ENCODE results near the gene ARHGEF28.
A peak's percentile ranks its signal among the peaks of the same experiment; 100 is the strongest.

The ARHGEF28 gene

DNA sequence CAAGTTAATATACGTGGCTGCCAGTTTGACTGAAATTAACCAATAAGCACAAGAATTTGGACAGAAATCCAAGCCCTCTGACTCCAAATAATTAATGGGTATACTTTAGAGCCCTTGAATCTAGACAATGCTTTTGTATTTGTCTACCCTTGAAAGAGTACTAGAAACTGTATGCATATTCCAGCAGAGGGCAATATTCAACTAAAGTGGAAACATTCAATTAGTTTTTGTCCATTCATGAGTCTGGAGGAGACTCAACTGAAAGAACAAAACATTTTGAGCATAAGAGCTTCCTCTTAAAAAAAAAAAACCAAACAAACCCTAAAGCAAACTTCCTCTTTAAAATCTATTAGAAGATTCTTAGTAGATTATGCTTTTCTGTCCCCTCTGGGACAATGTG is 157.8 kb downstream of the ARHGEF28 start:
- DNase-seq (ENCODE audit: low read depth), result peak; percentile 74
- TF ChIP-seq POLR2A (IDR thresholded peaks at IDR 0.05; ENCODE audit: extremely low read depth, insufficient read length), result no peak
- TF ChIP-seq, protein P1, sequence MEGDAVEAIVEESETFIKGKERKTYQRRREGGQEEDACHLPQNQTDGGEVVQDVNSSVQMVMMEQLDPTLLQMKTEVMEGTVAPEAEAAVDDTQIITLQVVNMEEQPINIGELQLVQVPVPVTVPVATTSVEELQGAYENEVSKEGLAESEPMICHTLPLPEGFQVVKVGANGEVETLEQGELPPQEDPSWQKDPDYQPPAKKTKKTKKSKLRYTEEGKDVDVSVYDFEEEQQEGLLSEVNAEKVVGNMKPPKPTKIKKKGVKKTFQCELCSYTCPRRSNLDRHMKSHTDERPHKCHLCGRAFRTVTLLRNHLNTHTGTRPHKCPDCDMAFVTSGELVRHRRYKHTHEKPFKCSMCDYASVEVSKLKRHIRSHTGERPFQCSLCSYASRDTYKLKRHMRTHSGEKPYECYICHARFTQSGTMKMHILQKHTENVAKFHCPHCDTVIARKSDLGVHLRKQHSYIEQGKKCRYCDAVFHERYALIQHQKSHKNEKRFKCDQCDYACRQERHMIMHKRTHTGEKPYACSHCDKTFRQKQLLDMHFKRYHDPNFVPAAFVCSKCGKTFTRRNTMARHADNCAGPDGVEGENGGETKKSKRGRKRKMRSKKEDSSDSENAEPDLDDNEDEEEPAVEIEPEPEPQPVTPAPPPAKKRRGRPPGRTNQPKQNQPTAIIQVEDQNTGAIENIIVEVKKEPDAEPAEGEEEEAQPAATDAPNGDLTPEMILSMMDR (IDR thresholded peaks at IDR 0.05; ENCODE audit: low read depth, low read length), result peak; percentile 0
- TF ChIP-seq, protein P2, sequence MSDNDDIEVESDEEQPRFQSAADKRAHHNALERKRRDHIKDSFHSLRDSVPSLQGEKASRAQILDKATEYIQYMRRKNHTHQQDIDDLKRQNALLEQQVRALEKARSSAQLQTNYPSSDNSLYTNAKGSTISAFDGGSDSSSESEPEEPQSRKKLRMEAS (IDR thresholded peaks at IDR 0.05; ENCODE audit: low read depth, low read length), result no peak
- H3K4me3 ChIP-seq (ENCODE audit: low read depth, low read length), result no peak overlapping the region

DNA sequence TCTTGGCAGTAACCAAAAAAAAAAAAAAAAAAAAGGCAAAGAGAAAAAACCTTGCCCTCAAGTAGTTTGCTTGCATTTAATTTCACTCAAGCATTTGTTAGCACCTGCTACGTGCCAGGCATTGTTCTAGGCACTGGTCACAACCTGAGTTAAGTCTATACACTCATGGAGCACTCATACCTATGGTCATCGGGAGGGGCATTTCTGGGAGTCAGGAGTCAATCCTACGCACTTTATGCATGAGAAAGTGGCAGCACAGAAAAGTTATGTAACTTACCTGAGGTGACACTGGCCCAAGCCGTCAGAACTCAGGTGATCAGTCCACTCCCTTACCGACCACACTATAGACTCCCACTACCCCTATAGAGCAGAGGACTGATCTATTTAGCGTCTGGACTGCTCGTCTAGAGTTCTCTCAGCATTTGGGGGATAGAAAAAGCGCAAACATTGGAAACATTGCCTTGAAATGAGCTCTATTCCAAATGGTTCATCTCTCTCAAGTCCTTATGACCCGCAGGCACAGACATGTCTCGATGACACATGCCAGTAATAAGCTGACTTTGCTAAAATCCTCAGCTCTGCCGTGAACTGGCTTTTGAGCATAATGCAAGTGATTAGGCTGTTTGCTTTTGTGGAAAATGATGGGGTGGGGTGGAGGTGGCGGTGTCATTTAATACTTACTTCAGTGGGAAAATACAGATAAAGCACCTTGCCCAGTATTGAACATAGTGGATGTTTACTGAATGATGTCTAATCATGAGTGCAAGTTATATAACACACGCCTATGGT is 160.2 kb downstream of the ARHGEF28 start:
- no peak overlapping the region for H3K4me3 ChIP-seq (ENCODE audit: low read depth, low read length)
- no peak for DNase-seq (ENCODE audit: low read depth)
- no peak for TF ChIP-seq POLR2A (IDR thresholded peaks at IDR 0.05; ENCODE audit: extremely low read depth, insufficient read length)
- TF ChIP-seq, protein P1 (IDR thresholded peaks at IDR 0.05; ENCODE audit: low read depth, low read length), result no peak
- TF ChIP-seq MYC (IDR thresholded peaks at IDR 0.05; ENCODE audit: low read depth, low read length), result no peak

DNA sequence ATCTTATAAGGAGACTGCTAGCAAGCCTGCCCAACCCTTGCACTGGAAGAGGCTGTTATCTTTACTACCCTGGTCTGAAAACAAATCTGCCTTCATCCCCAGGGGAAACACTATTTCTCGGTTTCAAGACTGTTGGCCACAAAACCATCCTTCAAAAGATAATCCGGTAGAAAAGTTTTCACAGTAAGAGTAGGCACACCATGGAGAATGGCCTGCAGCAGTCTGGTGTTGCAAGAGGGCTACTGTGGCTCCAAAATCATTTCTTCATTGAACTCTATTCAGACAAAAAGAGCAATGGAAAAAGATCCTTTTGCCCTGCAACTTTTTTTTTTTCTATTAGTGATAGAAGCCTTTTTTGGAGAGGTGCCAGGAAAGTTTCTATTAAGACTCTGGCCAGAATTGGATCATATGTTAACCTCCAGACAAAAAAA is 163.9 kb downstream of the ARHGEF28 start:
- DNase-seq (ENCODE audit: low read depth), result no peak
- no peak for TF ChIP-seq POLR2A (IDR thresholded peaks at IDR 0.05; ENCODE audit: extremely low read depth, insufficient read length)
- TF ChIP-seq, protein P2 (IDR thresholded peaks at IDR 0.05; ENCODE audit: low read depth, low read length), result no peak
- TF ChIP-seq MYC (IDR thresholded peaks at IDR 0.05; ENCODE audit: low read depth, low read length), result no peak
- TF ChIP-seq, protein P1 (IDR thresholded peaks at IDR 0.05; ENCODE audit: low read depth, low read length), result no peak
- H3K4me3 ChIP-seq (ENCODE audit: low read depth, low read length), result no peak overlapping the region

DNA sequence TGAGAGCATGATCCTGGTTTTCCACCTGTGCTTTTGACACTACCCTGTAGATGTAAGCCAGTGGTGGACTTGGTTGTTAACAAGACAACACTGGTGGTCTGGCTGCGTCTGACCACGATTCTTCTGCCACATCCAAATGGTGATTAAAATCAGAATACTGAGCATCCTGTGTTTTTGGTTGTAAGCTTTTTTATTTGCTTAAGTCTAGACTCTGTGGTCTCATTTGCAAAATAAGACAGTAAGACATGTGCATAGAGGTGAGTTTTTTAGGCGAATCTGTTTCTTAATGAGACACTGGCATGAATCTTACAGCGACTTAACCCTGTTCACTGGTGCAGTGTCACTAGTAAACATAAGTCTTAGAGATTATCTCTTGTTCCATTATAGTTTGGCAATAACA is 165.4 kb downstream of the ARHGEF28 start:
- TF ChIP-seq, protein P2 (IDR thresholded peaks at IDR 0.05; ENCODE audit: low read depth, low read length), result no peak
- TF ChIP-seq, protein P1 (IDR thresholded peaks at IDR 0.05; ENCODE audit: low read depth, low read length), result no peak
- TF ChIP-seq MYC (IDR thresholded peaks at IDR 0.05; ENCODE audit: low read depth, low read length) (no peak), POLR2A (IDR thresholded peaks at IDR 0.05; ENCODE audit: extremely low read depth, insufficient read length) (no peak)
- no peak for DNase-seq (ENCODE audit: low read depth)
- H3K4me3 ChIP-seq (ENCODE audit: low read depth, low read length), result no peak overlapping the region

DNA sequence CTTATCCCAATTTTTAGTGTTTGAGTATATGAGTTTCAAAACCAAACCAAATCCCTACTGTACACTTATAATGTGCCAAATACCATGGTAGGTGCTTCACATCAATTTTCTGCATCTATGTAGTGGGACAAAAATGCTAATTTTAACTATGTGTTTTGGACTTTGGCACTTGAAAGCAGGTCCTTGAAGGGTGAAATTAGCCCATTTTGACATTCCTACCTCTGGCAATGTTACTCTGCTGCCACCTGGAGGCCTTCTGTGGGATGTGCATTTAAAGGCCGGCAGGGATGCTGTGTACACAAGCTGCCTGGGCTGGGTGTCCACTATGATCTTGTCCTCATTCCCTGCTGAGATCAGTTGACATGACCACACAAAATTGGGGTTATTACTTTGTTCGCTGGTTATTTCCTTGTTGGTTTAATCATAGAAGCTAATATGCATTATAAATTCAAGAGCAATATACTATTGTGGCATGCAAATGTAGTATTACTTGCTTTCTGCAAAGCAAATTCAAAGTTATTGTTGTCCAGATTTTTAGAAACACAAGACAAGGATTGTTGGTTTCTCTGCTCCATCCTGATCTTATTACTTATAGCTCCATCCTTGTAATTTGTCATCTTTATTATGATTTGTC is 166.8 kb downstream of the ARHGEF28 start:
- DNase-seq (ENCODE audit: low read depth), result peak; percentile 74
- no peak overlapping the region for H3K4me3 ChIP-seq (ENCODE audit: low read depth, low read length)
- TF ChIP-seq, protein P1 (IDR thresholded peaks at IDR 0.05; ENCODE audit: low read depth, low read length), result peak; percentile 83
- TF ChIP-seq, protein P2 (IDR thresholded peaks at IDR 0.05; ENCODE audit: low read depth, low read length), result 0 out of 2 replicates have a peak, but pooled peaks have one; percentile 21
- TF ChIP-seq MYC (IDR thresholded peaks at IDR 0.05; ENCODE audit: low read depth, low read length) (peak; percentile 26; the same call in 1 of the 2 replicates), POLR2A (IDR thresholded peaks at IDR 0.05; ENCODE audit: extremely low read depth, insufficient read length) (no peak)

Measured in NB4 (cell line).